Astrocyte (in vitro differentiated cells and primary cell): Measurements from ENCODE around the gene PRG3. TPM values are rescaled to one million over a fixed set of nuclear protein-coding genes. Genes with fewer than 3 reads are reported as not detected.

ENCODE experiments used
- DNase-seq: peaks from one replicate; pipeline ENCODE4 v3.0.0-alpha.2; 2010; ENCODE audit warnings: low read depth
- FAIRE-seq: peaks from 2 replicates; lab custom pipeline; 2011; peaks lifted over from hg19 to GRCh38; lab: Jason Lieb, UNC
- H2AFZ ChIP-seq: 2 replicates; pipeline ENCODE4 v1.6.0; 2012; ENCODE audit warnings: low read depth, low read length, inconsistent platforms
- H3K27ac ChIP-seq: 2 replicates; pipeline ENCODE4 v1.5.1; 2011; ENCODE audit warnings: low read depth, low read length, inconsistent platforms
- H3K27me3 ChIP-seq: 2 replicates; pipeline ENCODE4 v1.6.0; 2011; ENCODE audit warnings: low read length, inconsistent platforms; ENCODE audit not compliant: insufficient read depth
- H3K36me3 ChIP-seq: 2 replicates; pipeline ENCODE4 v1.5.1; 2011; ENCODE audit warnings: low read length, inconsistent platforms; ENCODE audit not compliant: insufficient read depth
- H3K4me1 ChIP-seq: 2 replicates; pipeline ENCODE4 v1.5.1; 2011; ENCODE audit warnings: low read length, inconsistent platforms; ENCODE audit not compliant: insufficient read depth
- H3K4me2 ChIP-seq: 2 replicates; pipeline ENCODE4 v1.6.0; 2012; ENCODE audit warnings: low read length, inconsistent platforms
- H3K4me3 ChIP-seq: 2 replicates; pipeline ENCODE4 v1.5.1; 2011; ENCODE audit warnings: low read depth, mild to moderate bottlenecking, low read length, inconsistent platforms; ENCODE audit not compliant: insufficient read depth
- H3K79me2 ChIP-seq: 2 replicates; pipeline ENCODE4 v1.6.0; 2012; ENCODE audit warnings: mild to moderate bottlenecking, low read length, inconsistent platforms; ENCODE audit not compliant: insufficient read depth
- H3K9ac ChIP-seq: 2 replicates; pipeline ENCODE4 v1.6.0; 2012; ENCODE audit warnings: mild to moderate bottlenecking, low read length, inconsistent platforms
- H3K9me3 ChIP-seq: 2 replicates; pipeline ENCODE4 v1.5.1; 2012; ENCODE audit warnings: low read depth, mild to moderate bottlenecking, low read length, inconsistent platforms; ENCODE audit not compliant: insufficient read depth
- H4K20me1 ChIP-seq: 2 replicates; pipeline ENCODE4 v1.6.0; 2012; ENCODE audit warnings: low read length, inconsistent platforms; ENCODE audit not compliant: insufficient read depth
- H3K27ac Mint-ChIP-seq: one replicate; pipeline ENCODE4 v1.8.0; 2021; ENCODE audit warnings: mild to moderate bottlenecking, mixed read lengths; ENCODE audit not compliant: unreplicated experiment
- H3K27me3 Mint-ChIP-seq: one replicate; pipeline ENCODE4 v1.8.0; 2021; ENCODE audit warnings: low read depth, mixed read lengths; ENCODE audit not compliant: unreplicated experiment
- H3K36me3 Mint-ChIP-seq: one replicate; pipeline ENCODE4 v1.8.0; 2021; ENCODE audit warnings: low read depth, mixed read lengths; ENCODE audit not compliant: unreplicated experiment
- H3K4me1 Mint-ChIP-seq: one replicate; pipeline ENCODE4 v1.8.0; 2021; ENCODE audit warnings: low read depth, mixed read lengths; ENCODE audit not compliant: unreplicated experiment
- H3K4me3 Mint-ChIP-seq: one replicate; pipeline ENCODE4 v1.8.0; 2021; ENCODE audit warnings: mild to moderate bottlenecking, moderate library complexity, mixed read lengths; ENCODE audit not compliant: unreplicated experiment
- H3K9me3 Mint-ChIP-seq: one replicate; pipeline ENCODE4 v1.8.0; 2021; ENCODE audit warnings: mild to moderate bottlenecking, mixed read lengths; ENCODE audit not compliant: unreplicated experiment
- EZH2 ChIP-seq: IDR thresholded peaks from 2 replicates; pipeline ENCODE4 v1.6.1; 2012; ENCODE audit warnings: mild to moderate bottlenecking, low read length, inconsistent platforms; ENCODE audit not compliant: insufficient read depth
- total RNA-seq: library from RNA; stranded (reverse); gene quantifications from 2 replicates; pipeline ENCODE4 v1.2.1, GENCODE V29; 2021
- TF ChIP-seq, protein P1 (sequence below): IDR thresholded peaks from 2 replicates; pipeline ENCODE4 v1.5.1; 2011; ENCODE audit warnings: low read depth, mild to moderate bottlenecking, inconsistent platforms, low read length, moderate library complexity; ENCODE audit not compliant: insufficient read depth

PRG3 gene
- total RNA-seq, 1 donor from 2014 or later: not detected

- no peak for TF ChIP-seq EZH2
- TF ChIP-seq, protein P1, sequence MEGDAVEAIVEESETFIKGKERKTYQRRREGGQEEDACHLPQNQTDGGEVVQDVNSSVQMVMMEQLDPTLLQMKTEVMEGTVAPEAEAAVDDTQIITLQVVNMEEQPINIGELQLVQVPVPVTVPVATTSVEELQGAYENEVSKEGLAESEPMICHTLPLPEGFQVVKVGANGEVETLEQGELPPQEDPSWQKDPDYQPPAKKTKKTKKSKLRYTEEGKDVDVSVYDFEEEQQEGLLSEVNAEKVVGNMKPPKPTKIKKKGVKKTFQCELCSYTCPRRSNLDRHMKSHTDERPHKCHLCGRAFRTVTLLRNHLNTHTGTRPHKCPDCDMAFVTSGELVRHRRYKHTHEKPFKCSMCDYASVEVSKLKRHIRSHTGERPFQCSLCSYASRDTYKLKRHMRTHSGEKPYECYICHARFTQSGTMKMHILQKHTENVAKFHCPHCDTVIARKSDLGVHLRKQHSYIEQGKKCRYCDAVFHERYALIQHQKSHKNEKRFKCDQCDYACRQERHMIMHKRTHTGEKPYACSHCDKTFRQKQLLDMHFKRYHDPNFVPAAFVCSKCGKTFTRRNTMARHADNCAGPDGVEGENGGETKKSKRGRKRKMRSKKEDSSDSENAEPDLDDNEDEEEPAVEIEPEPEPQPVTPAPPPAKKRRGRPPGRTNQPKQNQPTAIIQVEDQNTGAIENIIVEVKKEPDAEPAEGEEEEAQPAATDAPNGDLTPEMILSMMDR: no peak
- peaks cover 13% of the 10 kb centered on the region for H3K27me3 ChIP-seq
- no peak overlapping the region for H3K4me2 ChIP-seq
- no peak overlapping the region for H3K9ac ChIP-seq
- H4K20me1 ChIP-seq: no peaks in the 10 kb centered on the region
- H3K4me3 ChIP-seq: no peak overlapping the region
- no peaks in the 10 kb centered on the region for H3K36me3 Mint-ChIP-seq
- peaks cover 4% of the 10 kb centered on the region for H3K4me1 ChIP-seq
- H3K79me2 ChIP-seq: no peaks in the 10 kb centered on the region
- DNase-seq (no peak), FAIRE-seq (no peak)
- no peaks in the 10 kb centered on the region for H3K9me3 ChIP-seq
- H2AFZ ChIP-seq: no peak overlapping the region
- H3K4me3 Mint-ChIP-seq: no peak overlapping the region
- H3K27ac Mint-ChIP-seq: no peak overlapping the region
- H3K9me3 Mint-ChIP-seq: peaks cover 7% of the 10 kb centered on the region
- no peaks in the 10 kb centered on the region for H3K4me1 Mint-ChIP-seq
- H3K27ac ChIP-seq: no peak overlapping the region
- H3K27me3 Mint-ChIP-seq: peaks cover 38% of the 10 kb centered on the region
- H3K36me3 ChIP-seq: no peaks in the 10 kb centered on the region
Observed at GRCh38 chr11:57368106-57368844, 12.7 kb downstream of the PRG3 start.

- Histone ChIP-seq H3K79me2 (no peaks in the 10 kb centered on the region), H3K27me3 (peaks cover 13% of the 10 kb centered on the region), H2AFZ (no peak overlapping the region), H3K4me3 (no peak overlapping the region), H3K9me3 (no peaks in the 10 kb centered on the region), H3K4me2 (no peak overlapping the region), H3K4me1 (peaks cover 3% of the 10 kb centered on the region), H3K9ac (no peak overlapping the region), H3K27ac (no peak overlapping the region), H4K20me1 (no peaks in the 10 kb centered on the region), H3K36me3 (no peaks in the 10 kb centered on the region)
- DNase-seq (no peak), FAIRE-seq (no peak)
- peaks cover 13% of the 10 kb centered on the region for H3K9me3 Mint-ChIP-seq
- TF ChIP-seq, protein P1: no peak
- no peak for TF ChIP-seq EZH2
- no peaks in the 10 kb centered on the region for H3K4me1 Mint-ChIP-seq
- H3K36me3 Mint-ChIP-seq: peaks cover 3% of the 10 kb centered on the region
- H3K27ac Mint-ChIP-seq: no peak overlapping the region
- H3K4me3 Mint-ChIP-seq: no peak overlapping the region
- H3K27me3 Mint-ChIP-seq: peaks cover 44% of the 10 kb centered on the region
Observed at GRCh38 chr11:57364851-57365660, 15.9 kb downstream of the PRG3 start.
